ENCODE data around the gene WDFY3.

Gene WDFY3

GRCh38 chr4:84866295-84866694, 100.2 kb downstream of the WDFY3 start:
- Histone ChIP-seq H3K4me1 (ENCODE audit: low read length) (peaks cover 8% of the 10 kb centered on the region), H3K9ac (ENCODE audit: low read length) (no peak overlapping the region), H3K4me2 (ENCODE audit: low read length) (no peak overlapping the region), H3K36me3 (replicated peaks; ENCODE audit: low read depth, low read length) (no peaks in the 10 kb centered on the region), H2AFZ (ENCODE audit: low read depth, low read length) (no peak overlapping the region), H3K27me3 (ENCODE audit: low read depth, low read length) (no peaks in the 10 kb centered on the region), H3K79me2 (ENCODE audit: low read length) (no peaks in the 10 kb centered on the region), H3K9me3 (ENCODE audit: insufficient read depth, low read length) (no peaks in the 10 kb centered on the region), H3K4me3 (ENCODE audit: low read length) (no peak overlapping the region), H4K20me1 (ENCODE audit: insufficient read depth, low read length) (no peaks in the 10 kb centered on the region), H3K27ac (ENCODE audit: low read length) (no peak overlapping the region)
- TF ChIP-seq EZH2phosphoT487 (IDR thresholded peaks at IDR 0.05; ENCODE audit: low read depth) (no peak), CTCF (IDR thresholded peaks at IDR 0.05; ENCODE audit: low read depth, low read length) (no peak)

GRCh38 chr4:84865600-84865999, 100.9 kb downstream of the WDFY3 start:
- peaks cover 12% of the 10 kb centered on the region for H3K4me1 ChIP-seq (ENCODE audit: low read length)
- H3K4me2 ChIP-seq (ENCODE audit: low read length) = no peak overlapping the region
- no peaks in the 10 kb centered on the region for H4K20me1 ChIP-seq (ENCODE audit: insufficient read depth, low read length)
- no peak overlapping the region for H3K4me3 ChIP-seq (ENCODE audit: low read length)
- no peaks in the 10 kb centered on the region for H3K79me2 ChIP-seq (ENCODE audit: low read length)
- TF ChIP-seq EZH2phosphoT487 (IDR thresholded peaks at IDR 0.05; ENCODE audit: low read depth) = no peak
- TF ChIP-seq CTCF (IDR thresholded peaks at IDR 0.05; ENCODE audit: low read depth, low read length) = no peak
- H3K9me3 ChIP-seq (ENCODE audit: insufficient read depth, low read length) = no peaks in the 10 kb centered on the region
- no peaks in the 10 kb centered on the region for H3K36me3 ChIP-seq (replicated peaks; ENCODE audit: low read depth, low read length)
- no peaks in the 10 kb centered on the region for H3K27me3 ChIP-seq (ENCODE audit: low read depth, low read length)
- no peak overlapping the region for H3K27ac ChIP-seq (ENCODE audit: low read length)
- no peak overlapping the region for H2AFZ ChIP-seq (ENCODE audit: low read depth, low read length)
- no peak overlapping the region for H3K9ac ChIP-seq (ENCODE audit: low read length)

DNA sequence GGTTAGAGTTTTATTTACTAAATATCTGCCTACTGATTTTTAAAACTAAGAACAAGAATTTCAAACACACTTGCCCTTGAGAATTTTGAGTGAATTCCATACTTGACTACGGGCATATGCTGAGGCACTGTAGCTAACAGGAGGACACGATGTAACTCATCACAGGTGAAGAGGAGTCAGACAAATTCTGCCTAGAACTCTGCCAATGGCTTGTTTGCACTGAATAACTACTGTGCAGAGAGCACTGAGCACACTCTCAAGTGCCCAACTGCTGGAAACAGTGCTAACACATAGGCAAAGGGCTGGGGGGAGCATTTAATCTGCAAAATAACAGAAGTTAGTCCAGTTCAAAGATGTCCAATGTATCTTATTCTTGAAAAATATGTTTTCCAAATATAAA, 104.4 kb downstream of the WDFY3 start:
- no peaks in the 10 kb centered on the region for H4K20me1 ChIP-seq (ENCODE audit: insufficient read depth, low read length)
- no peak overlapping the region for H3K27ac ChIP-seq (ENCODE audit: low read length)
- H3K4me3 ChIP-seq (ENCODE audit: low read length) = no peak overlapping the region
- H3K79me2 ChIP-seq (ENCODE audit: low read length) = no peaks in the 10 kb centered on the region
- H3K36me3 ChIP-seq (replicated peaks; ENCODE audit: low read depth, low read length) = no peaks in the 10 kb centered on the region
- TF ChIP-seq CTCF (IDR thresholded peaks at IDR 0.05; ENCODE audit: low read depth, low read length) (no peak), EZH2phosphoT487 (IDR thresholded peaks at IDR 0.05; ENCODE audit: low read depth) (no peak)
- H3K9me3 ChIP-seq (ENCODE audit: insufficient read depth, low read length) = no peaks in the 10 kb centered on the region
- H3K9ac ChIP-seq (ENCODE audit: low read length) = no peak overlapping the region
- no peak overlapping the region for H2AFZ ChIP-seq (ENCODE audit: low read depth, low read length)
- H3K27me3 ChIP-seq (ENCODE audit: low read depth, low read length) = no peaks in the 10 kb centered on the region
- peaks cover 19% of the 10 kb centered on the region for H3K4me1 ChIP-seq (ENCODE audit: low read length)
- no peak overlapping the region for H3K4me2 ChIP-seq (ENCODE audit: low read length)

DNA sequence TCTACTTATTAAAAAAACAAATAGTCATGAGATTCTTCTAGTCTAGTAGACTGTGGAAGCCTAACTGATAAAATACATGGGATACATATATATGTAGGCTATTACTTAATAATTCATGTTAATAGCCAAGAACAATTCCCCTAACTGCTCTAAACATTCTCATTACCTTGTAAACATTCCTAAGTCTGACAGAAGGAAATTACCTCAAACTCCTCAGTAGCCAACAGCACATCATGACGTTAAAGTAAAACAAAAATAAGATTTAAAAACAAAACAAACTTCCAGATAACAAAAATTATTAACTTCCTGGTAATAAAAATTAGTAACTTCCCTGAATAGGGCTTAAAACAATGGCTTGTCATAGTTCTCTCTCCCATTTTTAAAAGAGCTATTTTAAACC, 109.2 kb downstream of the WDFY3 start:
- no peak overlapping the region for H2AFZ ChIP-seq (ENCODE audit: low read depth, low read length)
- no peak overlapping the region for H3K27ac ChIP-seq (ENCODE audit: low read length)
- H3K4me1 ChIP-seq (ENCODE audit: low read length) = peaks cover 11% of the 10 kb centered on the region
- no peak for TF ChIP-seq CTCF (IDR thresholded peaks at IDR 0.05; ENCODE audit: low read depth, low read length)
- no peak for TF ChIP-seq EZH2phosphoT487 (IDR thresholded peaks at IDR 0.05; ENCODE audit: low read depth)
- H3K27me3 ChIP-seq (ENCODE audit: low read depth, low read length) = no peaks in the 10 kb centered on the region
- no peaks in the 10 kb centered on the region for H4K20me1 ChIP-seq (ENCODE audit: insufficient read depth, low read length)
- H3K9ac ChIP-seq (ENCODE audit: low read length) = no peak overlapping the region
- H3K4me3 ChIP-seq (ENCODE audit: low read length) = no peak overlapping the region
- no peaks in the 10 kb centered on the region for H3K79me2 ChIP-seq (ENCODE audit: low read length)
- no peaks in the 10 kb centered on the region for H3K36me3 ChIP-seq (replicated peaks; ENCODE audit: low read depth, low read length)
- H3K4me2 ChIP-seq (ENCODE audit: low read length) = no peak overlapping the region
- H3K9me3 ChIP-seq (ENCODE audit: insufficient read depth, low read length) = no peaks in the 10 kb centered on the region

Data from OCI-LY3 (cell line).